ENCODE results near the gene PPP1R27.

The PPP1R27 gene

GRCh38 chr17:81838753-81839255, 4.0 kb upstream of the PPP1R27 start:
- no peak overlapping the region for H3K4me3 ChIP-seq (ENCODE audit: low read length)
- TF ChIP-seq CTCF (conservative IDR thresholded peaks at IDR 0.05; ENCODE audit: low read depth, low read length) = no peak
- no peak for DNase-seq (ENCODE audit: low read depth)

GRCh38 chr17:81837641-81838040, 2.8 kb upstream of the PPP1R27 start:
- no peak for TF ChIP-seq CTCF (conservative IDR thresholded peaks at IDR 0.05; ENCODE audit: low read depth, low read length)
- DNase-seq (ENCODE audit: low read depth) = no peak
- H3K4me3 ChIP-seq (ENCODE audit: low read length) = no peak overlapping the region

GRCh38 chr17:81833921-81834830, 674 bp downstream of the PPP1R27 start:
- H3K4me3 ChIP-seq (ENCODE audit: low read length) = peak overlapping the region; percentile 66
- no peak for DNase-seq (ENCODE audit: low read depth)
- TF ChIP-seq CTCF (conservative IDR thresholded peaks at IDR 0.05; ENCODE audit: low read depth, low read length) = no peak

GRCh38 chr17:81833160-81833920, 1.5 kb downstream of the PPP1R27 start, which contains the start of gene MCRIP1:
Gene MCRIP1 (minus strand): TSS chr17:81833291. CDS start chr17:81824506, 8,785 bp downstream.
- DNase-seq (ENCODE audit: low read depth) = peak; percentile 76
- H3K4me3 ChIP-seq (ENCODE audit: low read length) = peak within 1 kb of the TSS; percentile 71
- TF ChIP-seq CTCF (conservative IDR thresholded peaks at IDR 0.05; ENCODE audit: low read depth, low read length) = no peak

- no peak for DNase-seq (ENCODE audit: low read depth)
- TF ChIP-seq CTCF (conservative IDR thresholded peaks at IDR 0.05; ENCODE audit: low read depth, low read length) = no peak
- peak overlapping the region; percentile 71 for H3K4me3 ChIP-seq (ENCODE audit: low read length)
Observed at GRCh38 chr17:81832608-81833159, 2.2 kb downstream of the PPP1R27 start.

GRCh38 chr17:81831957-81832607, 2.8 kb downstream of the PPP1R27 start:
- no peak for DNase-seq (ENCODE audit: low read depth)
- no peak for TF ChIP-seq CTCF (conservative IDR thresholded peaks at IDR 0.05; ENCODE audit: low read depth, low read length)
- peak overlapping the region; percentile 71 for H3K4me3 ChIP-seq (ENCODE audit: low read length)
